ENCODE results near the gene LRRC61.

LRRC61 gene

GRCh38 chr7:150355666-150356059 lies 32.5 kb downstream of the LRRC61 start:
- H3K4me3 ChIP-seq (IDR thresholded peaks at IDR 0.05; ENCODE audit: insufficient read depth, low read depth, low read length): no peak overlapping the region
- H3K27me3 ChIP-seq (ENCODE audit: insufficient read depth, low read depth): no peaks in the 10 kb centered on the region
- no peaks in the 10 kb centered on the region for H3K79me2 ChIP-seq (ENCODE audit: insufficient read depth, low read depth)
- H3K36me3 ChIP-seq (ENCODE audit: insufficient read depth): no peaks in the 10 kb centered on the region
- H3K27ac ChIP-seq: no peak overlapping the region; the same call in 1 of the 2 replicates
- no peak overlapping the region for H2AFZ ChIP-seq (ENCODE audit: low read depth)
- H3K4me1 ChIP-seq (ENCODE audit: low read depth, poor library complexity, severe bottlenecking): peaks cover 56% of the 10 kb centered on the region
- no peak overlapping the region for H3K9ac ChIP-seq
- H3K4me2 ChIP-seq: no peak overlapping the region; the same call in 1 of the 2 replicates
- no peaks in the 10 kb centered on the region for H4K20me1 ChIP-seq (ENCODE audit: insufficient read depth)
- no peak for TF ChIP-seq CTCF (conservative IDR thresholded peaks at IDR 0.05; ENCODE audit: low read depth, low read length)

GRCh38 chr7:150356265-150356897 lies 33.2 kb downstream of the LRRC61 start:
- Histone ChIP-seq H3K79me2 (ENCODE audit: insufficient read depth, low read depth) (no peaks in the 10 kb centered on the region), H3K27me3 (ENCODE audit: insufficient read depth, low read depth) (no peaks in the 10 kb centered on the region), H3K27ac (peak overlapping the region; percentile 68), H2AFZ (ENCODE audit: low read depth) (peak overlapping the region; percentile 8; the same call in 1 of the 2 replicates), H3K4me1 (ENCODE audit: low read depth, poor library complexity, severe bottlenecking) (peaks cover 58% of the 10 kb centered on the region), H3K4me2 (peak overlapping the region; percentile 40), H3K4me3 (IDR thresholded peaks at IDR 0.05; ENCODE audit: insufficient read depth, low read depth, low read length) (no peak overlapping the region), H3K36me3 (ENCODE audit: insufficient read depth) (no peaks in the 10 kb centered on the region), H3K9ac (no peak overlapping the region), H4K20me1 (ENCODE audit: insufficient read depth) (no peaks in the 10 kb centered on the region)
- TF ChIP-seq CTCF (conservative IDR thresholded peaks at IDR 0.05; ENCODE audit: low read depth, low read length): peak; percentile 93

- Histone ChIP-seq H3K9ac (peak overlapping the region; percentile 22; the same call in 1 of the 2 replicates), H3K27ac (peak overlapping the region; percentile 68), H3K79me2 (ENCODE audit: insufficient read depth, low read depth) (no peaks in the 10 kb centered on the region), H3K36me3 (ENCODE audit: insufficient read depth) (no peaks in the 10 kb centered on the region), H3K4me1 (ENCODE audit: low read depth, poor library complexity, severe bottlenecking) (peaks cover 58% of the 10 kb centered on the region), H3K4me2 (peak overlapping the region; percentile 40), H2AFZ (ENCODE audit: low read depth) (peak overlapping the region; percentile 24; the same call in 1 of the 2 replicates), H4K20me1 (ENCODE audit: insufficient read depth) (no peaks in the 10 kb centered on the region), H3K4me3 (IDR thresholded peaks at IDR 0.05; ENCODE audit: insufficient read depth, low read depth, low read length) (no peak overlapping the region), H3K27me3 (ENCODE audit: insufficient read depth, low read depth) (no peaks in the 10 kb centered on the region)
- TF ChIP-seq CTCF (conservative IDR thresholded peaks at IDR 0.05; ENCODE audit: low read depth, low read length): no peak
Measured at GRCh38 chr7:150357270-150357669, 34.1 kb downstream of the LRRC61 start.

- H3K4me1 ChIP-seq (ENCODE audit: low read depth, poor library complexity, severe bottlenecking): peaks cover 58% of the 10 kb centered on the region
- H3K79me2 ChIP-seq (ENCODE audit: insufficient read depth, low read depth): no peaks in the 10 kb centered on the region
- no peak for TF ChIP-seq CTCF (conservative IDR thresholded peaks at IDR 0.05; ENCODE audit: low read depth, low read length)
- peak overlapping the region; percentile 24; the same call in 1 of the 2 replicates for H2AFZ ChIP-seq (ENCODE audit: low read depth)
- H3K4me2 ChIP-seq: peak overlapping the region; percentile 40
- H3K27ac ChIP-seq: peak overlapping the region; percentile 68
- no peaks in the 10 kb centered on the region for H3K36me3 ChIP-seq (ENCODE audit: insufficient read depth)
- no peak overlapping the region for H3K4me3 ChIP-seq (IDR thresholded peaks at IDR 0.05; ENCODE audit: insufficient read depth, low read depth, low read length)
- no peaks in the 10 kb centered on the region for H4K20me1 ChIP-seq (ENCODE audit: insufficient read depth)
- peak overlapping the region; percentile 22; the same call in 1 of the 2 replicates for H3K9ac ChIP-seq
- no peaks in the 10 kb centered on the region for H3K27me3 ChIP-seq (ENCODE audit: insufficient read depth, low read depth)
Measured at GRCh38 chr7:150357771-150358427, 34.7 kb downstream of the LRRC61 start.

All from KMS-11 (cell line).